ENCODE measurements around the gene CYP1A2. TPM values are rescaled to one million over a fixed set of nuclear protein-coding genes. Genes with fewer than 3 reads are reported as not detected.
A peak's percentile ranks its signal among the peaks of the same experiment; 100 is the strongest.
"Not testable (repeated sequence)": the region's sequence is repeated elsewhere in the genome, so short reads cannot be mapped to it uniquely, and the experiment has no call there.

CYP1A2 gene
- total RNA-seq, 2 experiments from 2014 or later = not detected

GRCh38 chr15:74726774-74727164, 21.9 kb upstream of the CYP1A2 start:
- ATAC-seq (ENCODE audit: poor library complexity) (no peak), DNase-seq (no peak)
- Histone ChIP-seq H3K4me1 (ENCODE audit: insufficient read depth, low read length) (peaks cover 15% of the 10 kb centered on the region), H3K4me3 (ENCODE audit: low read length) (peak overlapping the region; percentile 71), H3K9me3 (ENCODE audit: control insufficient read depth in 1 of 2, insufficient read depth in 1 of 2, low read length in 2 of 2) (no peaks in the 10 kb centered on the region), H3K27me3 (ENCODE audit: control insufficient read depth in 1 of 2, insufficient read depth in 2 of 2, low read length in 2 of 2) (peaks cover 0 to 8% of the 10 kb centered on the region in 2 experiments), H3K27ac (ENCODE audit: low read depth in 1 of 2, low read length in 2 of 2) (no peak overlapping the region), H3K36me3 (ENCODE audit: insufficient read depth, low read length) (no peaks in the 10 kb centered on the region)
- H3K9me3 Mint-ChIP-seq = no peaks in the 10 kb centered on the region
- H3K4me3 Mint-ChIP-seq = peak overlapping the region; percentile 68
- peaks cover 12% of the 10 kb centered on the region for H3K27me3 Mint-ChIP-seq
- H3K27ac Mint-ChIP-seq = no peak overlapping the region
- ChIA-PET CTCF (no interaction called here), POLR2A (interaction anchor here (0.6 to 1.0 kb wide), 2 partner anchors 65 to 801 kb away, joined by 3 read pairs; no protein-coding TSS in a partner anchor)
- intact Hi-C loops (cut with DNase I, micrococcal nuclease) = loop anchor here in 1 of 2 experiments (2.0 kb wide), 1 partner anchor 30 kb away; the partner anchor contains the start of gene EDC3
- no peak for TF ChIP-seq CTCF (IDR thresholded peaks at IDR 0.05)
- no peaks in the 10 kb centered on the region for H3K36me3 Mint-ChIP-seq (ENCODE audit: low read depth)
- peaks cover 5% of the 10 kb centered on the region for H3K4me1 Mint-ChIP-seq (ENCODE audit: low read depth)

GRCh38 chr15:74727727-74728126, 20.9 kb upstream of the CYP1A2 start:
- no peak for DNase-seq
- no peak overlapping the region for H3K27ac ChIP-seq (ENCODE audit: low read depth in 1 of 2, low read length in 2 of 2)
- no peaks in the 10 kb centered on the region for H3K9me3 ChIP-seq (ENCODE audit: control insufficient read depth in 1 of 2, insufficient read depth in 1 of 2, low read length in 2 of 2)
- ChIA-PET CTCF (no interaction called here), POLR2A (interaction anchor here (0.6 kb wide), 1 partner anchor 1612 kb away, joined by 3 read pairs; no protein-coding TSS in a partner anchor)
- H3K9me3 Mint-ChIP-seq = no peaks in the 10 kb centered on the region
- H3K27me3 Mint-ChIP-seq = peaks cover 19% of the 10 kb centered on the region
- intact Hi-C loops (cut with DNase I, micrococcal nuclease) = loop anchor here in 1 of 2 experiments (2.0 kb wide), 1 partner anchor 31 kb away; the partner anchor contains the start of gene EDC3
- H3K4me3 ChIP-seq (ENCODE audit: low read length) = no peak overlapping the region
- TF ChIP-seq CTCF (IDR thresholded peaks at IDR 0.05) = no peak
- H3K36me3 ChIP-seq (ENCODE audit: insufficient read depth, low read length) = no peaks in the 10 kb centered on the region
- H3K4me3 Mint-ChIP-seq = peak overlapping the region; percentile 54
- peaks cover 5 to 9% of the 10 kb centered on the region in 2 experiments for H3K27me3 ChIP-seq (ENCODE audit: control insufficient read depth in 1 of 2, insufficient read depth in 2 of 2, low read length in 2 of 2)
- no peaks in the 10 kb centered on the region for H3K36me3 Mint-ChIP-seq (ENCODE audit: low read depth)
- no peak overlapping the region for H3K27ac Mint-ChIP-seq
- no peak for ATAC-seq (ENCODE audit: poor library complexity)
- H3K4me1 ChIP-seq (ENCODE audit: insufficient read depth, low read length) = peaks cover 15% of the 10 kb centered on the region
- peaks cover 5% of the 10 kb centered on the region for H3K4me1 Mint-ChIP-seq (ENCODE audit: low read depth)

- H3K27me3 Mint-ChIP-seq = peaks cover 23% of the 10 kb centered on the region
- H3K27me3 ChIP-seq (ENCODE audit: control insufficient read depth in 1 of 2, insufficient read depth in 2 of 2, low read length in 2 of 2) = peaks cover 9 to 13% of the 10 kb centered on the region in 2 experiments
- H3K4me3 ChIP-seq (ENCODE audit: low read length); H3K9me3 Mint-ChIP-seq; H3K36me3 Mint-ChIP-seq (ENCODE audit: low read depth); H3K27ac Mint-ChIP-seq; POLR2A ChIA-PET; H3K4me3 Mint-ChIP-seq; CTCF ChIA-PET; intact Hi-C loops (cut with DNase I, micrococcal nuclease); H3K4me1 Mint-ChIP-seq (ENCODE audit: low read depth); DNase-seq; H3K27ac ChIP-seq (ENCODE audit: low read depth in 1 of 2, low read length in 2 of 2); ATAC-seq (ENCODE audit: poor library complexity); H3K36me3 ChIP-seq (ENCODE audit: insufficient read depth, low read length); H3K9me3 ChIP-seq (ENCODE audit: control insufficient read depth in 1 of 2, insufficient read depth in 1 of 2, low read length in 2 of 2): not testable (repeated sequence)
- H3K4me1 ChIP-seq (ENCODE audit: insufficient read depth, low read length) = peaks cover 15% of the 10 kb centered on the region
Observed at GRCh38 chr15:74728699-74729098, 19.9 kb upstream of the CYP1A2 start.

GRCh38 chr15:74729372-74729771, 19.3 kb upstream of the CYP1A2 start:
- CTCF ChIA-PET; POLR2A ChIA-PET; H3K4me3 Mint-ChIP-seq; H3K9me3 Mint-ChIP-seq; H3K36me3 ChIP-seq (ENCODE audit: insufficient read depth, low read length); DNase-seq; H3K9me3 ChIP-seq (ENCODE audit: control insufficient read depth in 1 of 2, insufficient read depth in 1 of 2, low read length in 2 of 2); H3K4me1 Mint-ChIP-seq (ENCODE audit: low read depth); intact Hi-C loops (cut with DNase I, micrococcal nuclease); H3K27ac ChIP-seq (ENCODE audit: low read depth in 1 of 2, low read length in 2 of 2); H3K27ac Mint-ChIP-seq; H3K36me3 Mint-ChIP-seq (ENCODE audit: low read depth); ATAC-seq (ENCODE audit: poor library complexity); H3K4me3 ChIP-seq (ENCODE audit: low read length): not testable (repeated sequence)
- Histone ChIP-seq H3K27me3 (ENCODE audit: control insufficient read depth in 1 of 2, insufficient read depth in 2 of 2, low read length in 2 of 2) (peaks cover 9 to 13% of the 10 kb centered on the region in 2 experiments), H3K4me1 (ENCODE audit: insufficient read depth, low read length) (peaks cover 15% of the 10 kb centered on the region)
- peaks cover 27% of the 10 kb centered on the region for H3K27me3 Mint-ChIP-seq

Data from CD4-positive, alpha-beta T cell (primary cell).